ENCODE data around the gene ANKRD2. TPM values are rescaled to one million over a fixed set of nuclear protein-coding genes. Genes with fewer than 3 reads are reported as not detected.

ANKRD2 gene
- total and polyA plus RNA-seq, 2 donors (not counting 3 experiments of a cell fraction or from before 2014, with no cell fraction given) = 1.6 to 1.8 TPM

- BruUV-seq (replicated peaks) = no TSS peak
Measured at GRCh38 chr10:97567891-97568290, 4.7 kb upstream of the ANKRD2 start.

More at GRCh38 chr10:97567891-97568290, 4.7 kb upstream of the ANKRD2 start:
- DNase-seq (ENCODE audit: low read depth, low spot score) = no peak
- Histone ChIP-seq H3K4me3 (replicated peaks in 1 of 3; ENCODE audit: insufficient read depth in 1 of 3, low read depth in 1 of 3, low read length in 3 of 3) (no peak overlapping the region), H3K9ac (replicated peaks; ENCODE audit: extremely low read depth, insufficient read depth, low read length) (no peak overlapping the region), H3K4me2 (ENCODE audit: insufficient read depth, low read length) (no peak overlapping the region), H3K79me2 (ENCODE audit: control insufficient read depth, insufficient read depth, low read length) (no peaks in the 10 kb centered on the region), H3K27ac (ENCODE audit: insufficient read depth, low read depth, low read length) (no peak overlapping the region), H3K27me3 (ENCODE audit: control insufficient read depth in 2 of 2, insufficient read depth in 2 of 2, low read length in 2 of 2) (no peaks in the 10 kb centered on the region), H3K9me1 (replicated peaks; ENCODE audit: control insufficient read depth, extremely low read depth, insufficient read depth, low read length) (no peaks in the 10 kb centered on the region), H4K20me1 (replicated peaks; ENCODE audit: control insufficient read depth, extremely low read depth, insufficient read depth, low read length) (no peaks in the 10 kb centered on the region), H3K4me1 (ENCODE audit: control insufficient read depth, extremely low read depth, insufficient read depth, low read length) (no peaks in the 10 kb centered on the region), H3K9me3 (replicated peaks; ENCODE audit: control insufficient read depth, insufficient read depth, low read length) (no peaks in the 10 kb centered on the region), H3K36me3 (ENCODE audit: control insufficient read depth in 2 of 2, extremely low read depth in 1 of 2, insufficient read depth in 2 of 2, low read length in 2 of 2) (peaks cover 3 to 37% of the 10 kb centered on the region in 2 experiments), H2AFZ (ENCODE audit: low read depth, low read length) (no peak overlapping the region)
- POLR2A ChIA-PET = interaction anchor here (0.7 kb wide), 1 partner anchor 71 kb away, joined by 4 read pairs; no protein-coding TSS in a partner anchor
- FAIRE-seq = no peak
- dilution Hi-C loops (cut with MboI; ENCODE audit: extremely low pct_ligation_motif_present, low sequenced_read_pairs) = no loop called here
- CTCF ChIA-PET = interaction anchor here (1.2 to 1.9 kb wide), 3 partner anchors 34 to 45 kb away, joined by 4 to 12 read pairs (median 6); no protein-coding TSS in a partner anchor
- intact Hi-C loops (cut with micrococcal nuclease) = no loop called here
- TF ChIP-seq FOS (IDR thresholded peaks at IDR 0.05; ENCODE audit: borderline replicate concordance, insufficient read depth, low read length) (no peak), POLR2AphosphoS5 (IDR thresholded peaks at IDR 0.05; ENCODE audit: insufficient read depth, low read depth, low read length) (no peak), EZH2 (IDR thresholded peaks at IDR 0.05; ENCODE audit: borderline replicate concordance, low read depth, low read length, severe bottlenecking) (no peak), MYC (IDR thresholded peaks at IDR 0.05; ENCODE audit: low read depth, low read length) (no peak), JUN (IDR thresholded peaks at IDR 0.05; ENCODE audit: borderline replicate concordance, insufficient read depth, insufficient read length, low read depth) (no peak), MAX (IDR thresholded peaks at IDR 0.05; ENCODE audit: insufficient read depth, insufficient read length) (no peak), GATA2 (IDR thresholded peaks at IDR 0.05; ENCODE audit: insufficient read depth, insufficient read length, low read depth, low read length) (no peak), CTCF (IDR thresholded peaks at IDR 0.05; ENCODE audit: extremely low read depth in 1 of 2, insufficient read depth in 1 of 2, low read depth in 1 of 2, low read length in 2 of 2) (no peak), POLR2A (IDR thresholded peaks at IDR 0.05; ENCODE audit: low read depth, low read length) (no peak)

Measured in endothelial cell of umbilical vein (primary cell).